Measurements from ENCODE around the gene ANKRD24. TPM values are rescaled to one million over a fixed set of nuclear protein-coding genes. Genes with fewer than 3 reads are reported as not detected.
"Not testable (repeated sequence)": the region's sequence is repeated elsewhere in the genome, so short reads cannot be mapped to it uniquely, and the experiment has no call there.

Gene ANKRD24
- total RNA-seq, 8 experiments from 2014 or later, result 0.29 to 4.0 (median 1.2) TPM

- H3K4me1 ChIP-seq (replicated peaks in 1 of 2); H3K27ac ChIP-seq; ATAC-seq (replicated peaks in 6 of 8); H3K4me3 ChIP-seq; in situ Hi-C loops (cut with MboI; ENCODE audit: low pct_unique_long_range_greater_than_20kb in 2 of 9, low sequenced_read_pairs in 9 of 9, unreplicated experiment in 9 of 9): not testable (repeated sequence)
- WGBS, 10 experiments, result 52 to 80% (median 65%) methylated on average over 2 to 5 of the region's 5 CpGs; no CpG with 5 or more reads in 1 of the 10 experiments
Measured at GRCh38 chr19:4232139-4232538, 49.6 kb downstream of the ANKRD24 start.

- Histone ChIP-seq H3K4me3 (no peak overlapping the region), H3K4me1 (replicated peaks in 1 of 2) (no peaks in the 10 kb centered on the region), H3K27ac (no peak overlapping the region)
- WGBS, 10 experiments, result 29 to 100% (median 71%) methylated on average over 1 to 5 of the region's 21 CpGs; no CpG with 5 or more reads in 2 of the 10 experiments
- ATAC-seq (replicated peaks in 6 of 8), result peak in 7 of 8 experiments; percentile 18 to 57 (median 38)
- in situ Hi-C loops (cut with MboI; ENCODE audit: low pct_unique_long_range_greater_than_20kb in 2 of 9, low sequenced_read_pairs in 9 of 9, unreplicated experiment in 9 of 9), result no loop called here
Measured at GRCh38 chr19:4232614-4233281, 50.3 kb downstream of the ANKRD24 start.

GRCh38 chr19:4233282-4233853 lies 50.9 kb downstream of the ANKRD24 start:
- Histone ChIP-seq H3K4me1 (replicated peaks in 1 of 2) (no peaks in the 10 kb centered on the region), H3K4me3 (no peak overlapping the region), H3K27ac (no peak overlapping the region)
- 64 to 80% methylated on average over 2 of the region's 11 CpGs; no CpG with 5 or more reads in 8 of the 10 experiments for WGBS, 10 experiments
- ATAC-seq (replicated peaks in 6 of 8), result peak; percentile 21 to 66 (median 44)
- in situ Hi-C loops (cut with MboI; ENCODE audit: low pct_unique_long_range_greater_than_20kb in 2 of 9, low sequenced_read_pairs in 9 of 9, unreplicated experiment in 9 of 9), result no loop called here

- no peak overlapping the region for H3K27ac ChIP-seq
- no peak overlapping the region for H3K4me3 ChIP-seq
- H3K4me1 ChIP-seq (replicated peaks in 1 of 2), result no peaks in the 10 kb centered on the region
- no peak for ATAC-seq (replicated peaks in 6 of 8)
- in situ Hi-C loops (cut with MboI; ENCODE audit: low pct_unique_long_range_greater_than_20kb in 2 of 9, low sequenced_read_pairs in 9 of 9, unreplicated experiment in 9 of 9), result no loop called here
- 48 to 89% (median 76%) methylated on average over 2 to 10 of the region's 21 CpGs; no CpG with 5 or more reads in 2 of the 10 experiments for WGBS, 10 experiments
Measured at GRCh38 chr19:4234142-4234861, 51.8 kb downstream of the ANKRD24 start.

- in situ Hi-C loops (cut with MboI; ENCODE audit: low pct_unique_long_range_greater_than_20kb in 2 of 9, low sequenced_read_pairs in 9 of 9, unreplicated experiment in 9 of 9), result no loop called here
- Histone ChIP-seq H3K27ac (no peak overlapping the region), H3K4me3 (no peak overlapping the region), H3K4me1 (replicated peaks in 1 of 2) (no peaks in the 10 kb centered on the region)
- 35 to 80% (median 66%) methylated on average over 1 to 8 of the region's 13 CpGs; no CpG with 5 or more reads in 6 of the 10 experiments for WGBS, 10 experiments
- no peak for ATAC-seq (replicated peaks in 6 of 8)
Measured at GRCh38 chr19:4234862-4235201, 52.3 kb downstream of the ANKRD24 start.

GRCh38 chr19:4237510-4237909 lies 55.0 kb downstream of the ANKRD24 start:
- ATAC-seq (replicated peaks in 6 of 8); in situ Hi-C loops (cut with MboI; ENCODE audit: low pct_unique_long_range_greater_than_20kb in 2 of 9, low sequenced_read_pairs in 9 of 9, unreplicated experiment in 9 of 9); H3K4me1 ChIP-seq (replicated peaks in 1 of 2); H3K4me3 ChIP-seq; H3K27ac ChIP-seq: not testable (repeated sequence)
- 76 to 100% (median 88%) methylated on average over 1 to 15 of the region's 16 CpGs; no CpG with 5 or more reads in 3 of the 10 experiments for WGBS, 10 experiments

GRCh38 chr19:4238831-4239230 lies 56.3 kb downstream of the ANKRD24 start:
- ATAC-seq (replicated peaks in 6 of 8), result no peak
- H3K4me1 ChIP-seq (replicated peaks in 1 of 2), result no peaks in the 10 kb centered on the region
- in situ Hi-C loops (cut with MboI; ENCODE audit: low pct_unique_long_range_greater_than_20kb in 2 of 9, low sequenced_read_pairs in 9 of 9, unreplicated experiment in 9 of 9), result no loop called here
- WGBS, 10 experiments, result 67 to 100% (median 93%) methylated on average over 1 to 3 of the region's 4 CpGs; no CpG with 5 or more reads in 5 of the 10 experiments
- H3K27ac ChIP-seq, result no peak overlapping the region
- H3K4me3 ChIP-seq, result no peak overlapping the region

GRCh38 chr19:4241824-4242430 lies 59.4 kb downstream of the ANKRD24 start:
- H3K4me3 ChIP-seq, result no peak overlapping the region
- ATAC-seq (replicated peaks in 6 of 8), result no peak
- in situ Hi-C loops (cut with MboI; ENCODE audit: low pct_unique_long_range_greater_than_20kb in 2 of 9, low sequenced_read_pairs in 9 of 9, unreplicated experiment in 9 of 9), result no loop called here
- no peak overlapping the region for H3K27ac ChIP-seq
- peaks cover 0 to 5% of the 10 kb centered on the region in 2 donors for H3K4me1 ChIP-seq (replicated peaks in 1 of 2)
- WGBS, 10 experiments, result 13 to 68% (median 43%) methylated on average over 1 to 5 of the region's 5 CpGs; no CpG with 5 or more reads in 1 of the 10 experiments

- ATAC-seq (replicated peaks in 6 of 8); H3K27ac ChIP-seq; H3K4me1 ChIP-seq (replicated peaks in 1 of 2); in situ Hi-C loops (cut with MboI; ENCODE audit: low pct_unique_long_range_greater_than_20kb in 2 of 9, low sequenced_read_pairs in 9 of 9, unreplicated experiment in 9 of 9); H3K4me3 ChIP-seq: not testable (repeated sequence)
- 86 to 100% (median 100%) methylated on average over 1 to 5 of the region's 6 CpGs; no CpG with 5 or more reads in 6 of the 10 experiments for WGBS, 10 experiments
Measured at GRCh38 chr19:4245938-4246337, 63.4 kb downstream of the ANKRD24 start.

GRCh38 chr19:4246767-4247593 lies 64.5 kb downstream of the ANKRD24 start, which contains the start of gene YJU2:
Gene YJU2, plus strand, starts transcription at chr19:4247080. Its CDS starts 67 bp downstream, at chr19:4247147.
- peak; percentile 93 to 96 (median 95) for ATAC-seq (replicated peaks in 6 of 8)
- in situ Hi-C loops (cut with MboI; ENCODE audit: low pct_unique_long_range_greater_than_20kb in 2 of 9, low sequenced_read_pairs in 9 of 9, unreplicated experiment in 9 of 9), result no loop called here

GRCh38 chr19:4256563-4256962 lies 74.1 kb downstream of the ANKRD24 start:
- no peaks in the 10 kb centered on the region for H3K4me1 ChIP-seq (replicated peaks in 1 of 2)
- ATAC-seq (replicated peaks in 6 of 8), result no peak
- in situ Hi-C loops (cut with MboI; ENCODE audit: low pct_unique_long_range_greater_than_20kb in 2 of 9, low sequenced_read_pairs in 9 of 9, unreplicated experiment in 9 of 9), result loop anchor here in 1 of 9 experiments (25.0 kb wide), 1 partner anchor 381 kb away; the partner anchor contains the start of gene TNFAIP8L1
- no peak overlapping the region for H3K27ac ChIP-seq
- no peak overlapping the region for H3K4me3 ChIP-seq
- WGBS, 10 experiments, result 80 to 100% (median 100%) methylated on average over 1 to 3 of the region's 4 CpGs; no CpG with 5 or more reads in 2 of the 10 experiments

More at GRCh38 chr19:4246767-4247593, 64.5 kb downstream of the ANKRD24 start, which contains the start of gene YJU2:
- peak within 1 kb of the TSS; percentile 95 to 97 for H3K27ac ChIP-seq
- peak within 1 kb of the TSS; percentile 67 to 96 (median 71) for H3K4me3 ChIP-seq
- peaks cover 4 to 5% of the 10 kb centered on the region in 2 donors for H3K4me1 ChIP-seq (replicated peaks in 1 of 2)
- WGBS, 10 experiments, result 0 to 6% (median 2%) methylated on average over 1 to 18 of the region's 45 CpGs; no CpG with 5 or more reads in 2 of the 10 experiments

- in situ Hi-C loops (cut with MboI; ENCODE audit: low pct_unique_long_range_greater_than_20kb in 2 of 9, low sequenced_read_pairs in 9 of 9, unreplicated experiment in 9 of 9), result loop anchor here in 1 of 9 experiments (25.0 kb wide), 1 partner anchor 380 kb away; the partner anchor contains the start of gene TNFAIP8L1
- no peak overlapping the region for H3K4me3 ChIP-seq
- no peak for ATAC-seq (replicated peaks in 6 of 8)
- H3K4me1 ChIP-seq (replicated peaks in 1 of 2), result no peaks in the 10 kb centered on the region
- H3K27ac ChIP-seq, result no peak overlapping the region
- 61 to 100% (median 100%) methylated on average over 1 to 5 of the region's 6 CpGs; no CpG with 5 or more reads in 2 of the 10 experiments for WGBS, 10 experiments
Measured at GRCh38 chr19:4257025-4257424, 74.5 kb downstream of the ANKRD24 start.
